ENCODE data around the gene C12orf54.
"Not testable (repeated sequence)": the region's sequence is repeated elsewhere in the genome, so short reads cannot be mapped to it uniquely, and the experiment has no call there.

GRCh38 chr12:48434016-48434415 lies 48.3 kb upstream of the C12orf54 start:
- TF ChIP-seq RXRA, EZH2phosphoT487 (IDR thresholded peaks at IDR 0.05; ENCODE audit: borderline replicate concordance, low read depth): not testable (repeated sequence)
